ENCODE measurements around the gene HOOK2. TPM values are rescaled to one million over a fixed set of nuclear protein-coding genes. Genes with fewer than 3 reads are reported as not detected.

HOOK2 gene
- total and polyA plus RNA-seq, 9 of the 15 experiments (the other 6 are each of a cell fraction or from before 2014, with no cell fraction given) = 1.3 to 17.2 (median 9.9) TPM

DNA sequence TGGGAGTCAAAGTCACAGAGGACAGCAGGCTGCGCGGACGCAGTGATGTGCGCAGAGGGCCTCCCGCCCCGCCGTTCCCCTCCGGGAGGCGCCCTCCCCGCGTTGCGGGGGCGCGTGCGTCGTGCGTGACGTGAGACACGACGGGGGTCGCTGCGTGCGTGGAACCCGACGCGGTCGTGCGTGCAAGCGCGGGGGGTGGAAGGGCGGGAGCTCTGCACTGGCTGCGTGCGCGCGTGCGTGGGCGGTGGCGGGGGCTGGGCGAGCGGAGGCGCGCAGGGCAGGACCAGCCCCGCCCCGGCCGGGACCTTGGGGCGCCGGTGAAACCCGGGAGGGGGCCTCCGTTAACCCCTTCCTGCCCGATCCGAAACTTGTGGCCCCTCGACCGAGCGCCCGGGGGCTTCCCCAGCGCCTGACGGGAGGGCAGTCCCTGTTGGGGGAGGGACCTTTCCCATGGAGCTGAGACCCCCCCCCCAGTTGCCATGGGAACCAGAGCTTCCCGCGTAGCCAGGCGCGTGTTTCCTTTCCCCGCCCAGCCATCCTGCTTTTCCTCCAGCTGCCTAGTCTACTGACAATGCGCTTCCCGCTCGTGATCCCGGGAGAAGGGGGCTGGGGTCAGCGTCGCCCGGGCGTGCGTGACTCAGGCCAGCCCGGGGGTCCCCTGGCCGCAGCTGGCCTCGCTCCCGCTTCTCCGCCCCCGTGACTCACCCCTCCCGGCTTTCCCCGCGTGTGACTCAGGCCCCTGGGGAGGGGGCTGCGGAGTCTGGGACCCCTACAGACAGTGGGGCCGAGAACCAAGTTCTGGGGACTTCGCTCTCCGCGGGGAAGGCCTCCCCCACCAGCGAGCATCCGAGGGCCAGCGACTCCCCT lies 7.3 kb upstream of the HOOK2 start (continued):
- TF ChIP-seq HDAC2 (IDR thresholded peaks at IDR 0.05) (peak; percentile 78; the same call in 1 of the 2 replicates), SLC30A9 (CRISPR knock-in tag; IDR thresholded peaks at IDR 0.05) (no peak), SETDB1 (IDR thresholded peaks at IDR 0.05; ENCODE audit: low read length) (no peak), CHD4 (IDR thresholded peaks at IDR 0.05; ENCODE audit: insufficient read depth, insufficient replicate concordance, low read depth, low read length, poor library complexity, severe bottlenecking) (peak; percentile 21), RBM22 (IDR thresholded peaks at IDR 0.05; ENCODE audit: low read depth, low read length, poor library complexity, severe bottlenecking) (peak; percentile 96), ZNF24 (IDR thresholded peaks at IDR 0.05) (0 out of 2 replicates have a peak, but pooled peaks have one; percentile 21), TCF3 (CRISPR knock-in tag; IDR thresholded peaks at IDR 0.05) (peak; percentile 52; the same call in 1 of the 2 replicates), JUND (IDR thresholded peaks at IDR 0.05; ENCODE audit: borderline replicate concordance, low read depth, low read length) (peak; percentile 52), JUND (tag; IDR thresholded peaks at IDR 0.05; ENCODE audit: borderline replicate concordance, low read depth, low read length) (no peak; the same call in 2 of the 3 replicates), ESRRA (IDR thresholded peaks at IDR 0.05; ENCODE audit: borderline replicate concordance, low read depth) (peak; percentile 86)
- TF ChIP-seq, protein P1, sequence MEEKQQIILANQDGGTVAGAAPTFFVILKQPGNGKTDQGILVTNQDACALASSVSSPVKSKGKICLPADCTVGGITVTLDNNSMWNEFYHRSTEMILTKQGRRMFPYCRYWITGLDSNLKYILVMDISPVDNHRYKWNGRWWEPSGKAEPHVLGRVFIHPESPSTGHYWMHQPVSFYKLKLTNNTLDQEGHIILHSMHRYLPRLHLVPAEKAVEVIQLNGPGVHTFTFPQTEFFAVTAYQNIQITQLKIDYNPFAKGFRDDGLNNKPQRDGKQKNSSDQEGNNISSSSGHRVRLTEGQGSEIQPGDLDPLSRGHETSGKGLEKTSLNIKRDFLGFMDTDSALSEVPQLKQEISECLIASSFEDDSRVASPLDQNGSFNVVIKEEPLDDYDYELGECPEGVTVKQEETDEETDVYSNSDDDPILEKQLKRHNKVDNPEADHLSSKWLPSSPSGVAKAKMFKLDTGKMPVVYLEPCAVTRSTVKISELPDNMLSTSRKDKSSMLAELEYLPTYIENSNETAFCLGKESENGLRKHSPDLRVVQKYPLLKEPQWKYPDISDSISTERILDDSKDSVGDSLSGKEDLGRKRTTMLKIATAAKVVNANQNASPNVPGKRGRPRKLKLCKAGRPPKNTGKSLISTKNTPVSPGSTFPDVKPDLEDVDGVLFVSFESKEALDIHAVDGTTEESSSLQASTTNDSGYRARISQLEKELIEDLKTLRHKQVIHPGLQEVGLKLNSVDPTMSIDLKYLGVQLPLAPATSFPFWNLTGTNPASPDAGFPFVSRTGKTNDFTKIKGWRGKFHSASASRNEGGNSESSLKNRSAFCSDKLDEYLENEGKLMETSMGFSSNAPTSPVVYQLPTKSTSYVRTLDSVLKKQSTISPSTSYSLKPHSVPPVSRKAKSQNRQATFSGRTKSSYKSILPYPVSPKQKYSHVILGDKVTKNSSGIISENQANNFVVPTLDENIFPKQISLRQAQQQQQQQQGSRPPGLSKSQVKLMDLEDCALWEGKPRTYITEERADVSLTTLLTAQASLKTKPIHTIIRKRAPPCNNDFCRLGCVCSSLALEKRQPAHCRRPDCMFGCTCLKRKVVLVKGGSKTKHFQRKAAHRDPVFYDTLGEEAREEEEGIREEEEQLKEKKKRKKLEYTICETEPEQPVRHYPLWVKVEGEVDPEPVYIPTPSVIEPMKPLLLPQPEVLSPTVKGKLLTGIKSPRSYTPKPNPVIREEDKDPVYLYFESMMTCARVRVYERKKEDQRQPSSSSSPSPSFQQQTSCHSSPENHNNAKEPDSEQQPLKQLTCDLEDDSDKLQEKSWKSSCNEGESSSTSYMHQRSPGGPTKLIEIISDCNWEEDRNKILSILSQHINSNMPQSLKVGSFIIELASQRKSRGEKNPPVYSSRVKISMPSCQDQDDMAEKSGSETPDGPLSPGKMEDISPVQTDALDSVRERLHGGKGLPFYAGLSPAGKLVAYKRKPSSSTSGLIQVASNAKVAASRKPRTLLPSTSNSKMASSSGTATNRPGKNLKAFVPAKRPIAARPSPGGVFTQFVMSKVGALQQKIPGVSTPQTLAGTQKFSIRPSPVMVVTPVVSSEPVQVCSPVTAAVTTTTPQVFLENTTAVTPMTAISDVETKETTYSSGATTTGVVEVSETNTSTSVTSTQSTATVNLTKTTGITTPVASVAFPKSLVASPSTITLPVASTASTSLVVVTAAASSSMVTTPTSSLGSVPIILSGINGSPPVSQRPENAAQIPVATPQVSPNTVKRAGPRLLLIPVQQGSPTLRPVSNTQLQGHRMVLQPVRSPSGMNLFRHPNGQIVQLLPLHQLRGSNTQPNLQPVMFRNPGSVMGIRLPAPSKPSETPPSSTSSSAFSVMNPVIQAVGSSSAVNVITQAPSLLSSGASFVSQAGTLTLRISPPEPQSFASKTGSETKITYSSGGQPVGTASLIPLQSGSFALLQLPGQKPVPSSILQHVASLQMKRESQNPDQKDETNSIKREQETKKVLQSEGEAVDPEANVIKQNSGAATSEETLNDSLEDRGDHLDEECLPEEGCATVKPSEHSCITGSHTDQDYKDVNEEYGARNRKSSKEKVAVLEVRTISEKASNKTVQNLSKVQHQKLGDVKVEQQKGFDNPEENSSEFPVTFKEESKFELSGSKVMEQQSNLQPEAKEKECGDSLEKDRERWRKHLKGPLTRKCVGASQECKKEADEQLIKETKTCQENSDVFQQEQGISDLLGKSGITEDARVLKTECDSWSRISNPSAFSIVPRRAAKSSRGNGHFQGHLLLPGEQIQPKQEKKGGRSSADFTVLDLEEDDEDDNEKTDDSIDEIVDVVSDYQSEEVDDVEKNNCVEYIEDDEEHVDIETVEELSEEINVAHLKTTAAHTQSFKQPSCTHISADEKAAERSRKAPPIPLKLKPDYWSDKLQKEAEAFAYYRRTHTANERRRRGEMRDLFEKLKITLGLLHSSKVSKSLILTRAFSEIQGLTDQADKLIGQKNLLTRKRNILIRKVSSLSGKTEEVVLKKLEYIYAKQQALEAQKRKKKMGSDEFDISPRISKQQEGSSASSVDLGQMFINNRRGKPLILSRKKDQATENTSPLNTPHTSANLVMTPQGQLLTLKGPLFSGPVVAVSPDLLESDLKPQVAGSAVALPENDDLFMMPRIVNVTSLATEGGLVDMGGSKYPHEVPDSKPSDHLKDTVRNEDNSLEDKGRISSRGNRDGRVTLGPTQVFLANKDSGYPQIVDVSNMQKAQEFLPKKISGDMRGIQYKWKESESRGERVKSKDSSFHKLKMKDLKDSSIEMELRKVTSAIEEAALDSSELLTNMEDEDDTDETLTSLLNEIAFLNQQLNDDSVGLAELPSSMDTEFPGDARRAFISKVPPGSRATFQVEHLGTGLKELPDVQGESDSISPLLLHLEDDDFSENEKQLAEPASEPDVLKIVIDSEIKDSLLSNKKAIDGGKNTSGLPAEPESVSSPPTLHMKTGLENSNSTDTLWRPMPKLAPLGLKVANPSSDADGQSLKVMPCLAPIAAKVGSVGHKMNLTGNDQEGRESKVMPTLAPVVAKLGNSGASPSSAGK (IDR thresholded peaks at IDR 0.05) = peak; percentile 79
- TF ChIP-seq, protein P2, sequence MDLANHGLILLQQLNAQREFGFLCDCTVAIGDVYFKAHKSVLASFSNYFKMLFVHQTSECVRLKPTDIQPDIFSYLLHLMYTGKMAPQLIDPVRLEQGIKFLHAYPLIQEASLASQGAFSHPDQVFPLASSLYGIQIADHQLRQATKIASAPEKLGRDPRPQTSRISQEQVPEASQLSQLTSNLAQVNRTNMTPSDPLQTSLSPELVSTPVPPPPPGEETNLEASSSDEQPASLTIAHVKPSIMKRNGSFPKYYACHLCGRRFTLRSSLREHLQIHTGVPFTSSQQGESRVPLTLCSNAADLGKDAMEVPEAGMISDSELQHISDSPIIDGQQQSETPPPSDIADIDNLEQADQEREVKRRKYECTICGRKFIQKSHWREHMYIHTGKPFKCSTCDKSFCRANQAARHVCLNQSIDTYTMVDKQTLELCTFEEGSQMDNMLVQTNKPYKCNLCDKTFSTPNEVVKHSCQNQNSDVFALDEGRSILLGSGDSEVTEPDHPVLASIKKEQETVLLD (IDR thresholded peaks at IDR 0.05) = peak; percentile 97
